GM20000 (cell line): ENCODE data around the gene MAP2K5.
A peak's percentile ranks its signal among the peaks of the same experiment; 100 is the strongest.

Experiments used
- DNase-seq: peaks from one replicate; pipeline ENCODE4 v3.0.0; 2012; ENCODE audit warnings: low spot score
- CTCF ChIP-seq: IDR thresholded peaks from 2 replicates; pipeline ENCODE4 v1.5.1; 2012; ENCODE audit warnings: mild to moderate bottlenecking, control low read depth; ENCODE audit errors: extremely low read depth, missing control alignments

The MAP2K5 gene

GRCh38 chr15:67835297-67836133, 293.0 kb downstream of the MAP2K5 start:
- no peak for DNase-seq
- TF ChIP-seq CTCF, result no peak

GRCh38 chr15:67836134-67836455, 293.6 kb downstream of the MAP2K5 start:
- no peak for TF ChIP-seq CTCF
- DNase-seq, result no peak

GRCh38 chr15:67836477-67836876, 294.0 kb downstream of the MAP2K5 start:
- peak; percentile 69 for DNase-seq
- peak; percentile 74 for TF ChIP-seq CTCF

- TF ChIP-seq CTCF, result no peak
- DNase-seq, result no peak
These were observed 294.5 kb downstream of the MAP2K5 start for GRCh38 chr15:67836955-67837354.

- TF ChIP-seq CTCF, result no peak
- DNase-seq, result no peak
These were observed 296.4 kb downstream of the MAP2K5 start for GRCh38 chr15:67838789-67839332.

- DNase-seq, result peak; percentile 59
These were observed 297.0 kb downstream of the MAP2K5 start for GRCh38 chr15:67839499-67839928.

More at GRCh38 chr15:67839499-67839928, 297.0 kb downstream of the MAP2K5 start:
- TF ChIP-seq CTCF, result no peak
